GM12865 (cell line): ENCODE results near the gene SERPINB1.

ENCODE experiments used
- DNase-seq: peaks from one replicate; pipeline ENCODE4 v3.0.0; 2010; ENCODE audit warnings: low read depth
- H3K4me3 ChIP-seq: 2 replicates; pipeline ENCODE4 v1.5.1; 2011; ENCODE audit warnings: mild to moderate bottlenecking, low read depth, low read length, control low read depth
- CTCF ChIP-seq: IDR thresholded peaks from 2 replicates; pipeline ENCODE4 v1.5.1; 2011; ENCODE audit warnings: low read length, control low read depth, low read depth, inconsistent platforms; ENCODE audit not compliant: insufficient read depth; ENCODE audit errors: missing control alignments

The SERPINB1 gene

DNA sequence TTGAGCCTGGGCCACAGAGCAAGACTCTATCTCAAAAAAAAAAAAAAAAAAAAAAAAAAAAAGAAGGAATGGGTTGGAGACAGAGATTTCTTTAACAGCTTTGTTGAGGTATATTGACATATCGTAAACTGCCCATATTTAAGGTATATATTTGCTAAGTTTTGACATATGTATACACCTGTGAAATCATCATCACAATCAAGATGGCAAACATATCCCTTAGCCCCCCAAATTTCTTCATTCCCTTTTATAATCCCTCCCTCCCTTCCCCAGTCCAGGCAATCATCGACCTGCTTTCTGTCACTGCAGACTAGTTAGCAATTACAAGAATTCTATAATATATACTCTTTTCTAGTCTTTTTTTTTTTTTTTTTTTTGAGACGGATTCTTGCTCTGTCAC lies 29.0 kb downstream of the SERPINB1 start:
- H3K4me3 ChIP-seq, result no peak overlapping the region
- no peak for TF ChIP-seq CTCF
- no peak for DNase-seq

- no peak overlapping the region for H3K4me3 ChIP-seq
- DNase-seq, result no peak
- TF ChIP-seq CTCF, result no peak
These were observed 31.5 kb downstream of the SERPINB1 start for GRCh38 chr6:2810092-2810671.

GRCh38 chr6:2809015-2809414 lies 32.6 kb downstream of the SERPINB1 start:
- TF ChIP-seq CTCF, result no peak
- DNase-seq, result no peak
- H3K4me3 ChIP-seq, result no peak overlapping the region

DNA sequence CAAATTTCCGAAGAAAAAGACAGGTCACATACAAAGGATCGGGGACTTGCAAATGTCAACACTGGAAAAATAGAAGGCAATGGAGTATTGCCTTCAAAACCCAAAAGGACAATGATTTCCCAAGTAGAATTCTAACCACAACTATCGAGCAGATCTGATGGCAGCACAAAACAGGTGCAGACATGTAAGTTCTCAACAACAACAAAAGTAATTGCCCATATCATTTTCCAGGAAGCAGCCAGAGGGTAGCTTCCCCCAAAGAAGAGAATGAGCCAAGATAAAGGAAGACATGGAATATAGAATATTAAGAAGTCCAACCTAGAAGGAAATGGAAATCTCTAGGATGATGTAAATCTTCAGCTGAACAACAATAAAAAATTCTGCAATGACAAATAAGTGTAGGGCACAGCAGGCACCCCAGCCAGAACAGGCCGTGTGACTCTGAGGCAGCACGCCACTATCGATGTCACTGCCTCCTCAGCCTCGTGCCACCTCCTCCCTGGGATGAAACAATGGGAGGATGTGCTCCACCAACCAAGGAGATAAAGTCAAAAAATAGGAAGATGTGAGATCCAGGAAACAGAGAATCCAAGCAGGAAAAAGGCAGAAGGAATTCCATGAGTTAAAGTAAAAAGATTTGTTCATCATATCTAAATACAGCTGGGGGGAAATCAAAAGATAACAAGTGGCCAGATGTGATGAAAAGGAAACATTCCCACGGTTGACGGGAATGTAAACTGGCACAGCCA lies 34.1 kb downstream of the SERPINB1 start:
- no peak overlapping the region for H3K4me3 ChIP-seq
- no peak for DNase-seq
- TF ChIP-seq CTCF, result no peak

DNA sequence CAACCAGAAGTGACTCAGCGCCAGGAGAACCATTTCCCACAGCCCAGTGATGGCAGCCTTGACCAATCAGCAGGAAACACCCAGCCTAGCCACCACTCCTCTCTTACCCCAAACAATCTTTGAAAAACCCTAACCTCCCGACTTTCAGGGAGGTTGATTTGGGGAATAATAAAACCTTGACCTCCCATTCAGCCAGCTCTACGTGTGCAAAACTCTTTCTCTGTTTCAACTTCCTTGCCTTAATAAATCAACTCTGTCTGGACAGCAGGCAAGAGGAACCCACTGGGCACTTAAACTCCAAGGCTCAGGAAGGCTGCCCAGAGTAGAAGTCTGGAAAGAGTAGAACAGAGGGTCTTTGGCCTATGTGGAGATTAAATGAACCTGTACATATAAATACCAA lies 35.0 kb downstream of the SERPINB1 start:
- H3K4me3 ChIP-seq, result no peak overlapping the region
- TF ChIP-seq CTCF, result no peak
- no peak for DNase-seq

DNA sequence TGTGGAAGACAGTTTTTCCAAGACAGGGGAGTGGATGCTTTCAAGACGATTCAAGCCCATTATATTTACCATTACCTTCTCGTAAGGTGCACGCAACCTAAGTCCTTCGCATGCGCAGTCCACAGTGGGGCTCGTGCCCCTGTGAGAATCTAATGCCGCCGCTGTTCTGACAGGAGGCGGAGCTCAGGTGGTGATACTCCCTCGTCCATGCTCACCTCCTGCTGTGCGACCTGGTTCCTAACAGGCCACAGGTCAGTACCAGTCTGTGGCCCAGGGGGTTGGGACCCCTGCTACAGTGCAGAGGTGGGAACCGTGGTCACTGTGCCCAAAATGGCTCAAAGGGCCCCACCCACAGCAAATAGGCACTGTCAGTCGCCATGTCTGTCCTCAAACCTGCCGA lies 36.6 kb downstream of the SERPINB1 start:
- no peak overlapping the region for H3K4me3 ChIP-seq
- no peak for DNase-seq
- TF ChIP-seq CTCF, result no peak

GRCh38 chr6:2804516-2804915 lies 37.1 kb downstream of the SERPINB1 start:
- no peak for DNase-seq

More at GRCh38 chr6:2804516-2804915, 37.1 kb downstream of the SERPINB1 start:
- no peak overlapping the region for H3K4me3 ChIP-seq
- TF ChIP-seq CTCF, result no peak
